ENCODE measurements around the gene TMCO6.
A peak's percentile ranks its signal among the peaks of the same experiment; 100 is the strongest.
"Not testable (repeated sequence)": the region's sequence is repeated elsewhere in the genome, so short reads cannot be mapped to it uniquely, and the experiment has no call there.

The TMCO6 gene

DNA sequence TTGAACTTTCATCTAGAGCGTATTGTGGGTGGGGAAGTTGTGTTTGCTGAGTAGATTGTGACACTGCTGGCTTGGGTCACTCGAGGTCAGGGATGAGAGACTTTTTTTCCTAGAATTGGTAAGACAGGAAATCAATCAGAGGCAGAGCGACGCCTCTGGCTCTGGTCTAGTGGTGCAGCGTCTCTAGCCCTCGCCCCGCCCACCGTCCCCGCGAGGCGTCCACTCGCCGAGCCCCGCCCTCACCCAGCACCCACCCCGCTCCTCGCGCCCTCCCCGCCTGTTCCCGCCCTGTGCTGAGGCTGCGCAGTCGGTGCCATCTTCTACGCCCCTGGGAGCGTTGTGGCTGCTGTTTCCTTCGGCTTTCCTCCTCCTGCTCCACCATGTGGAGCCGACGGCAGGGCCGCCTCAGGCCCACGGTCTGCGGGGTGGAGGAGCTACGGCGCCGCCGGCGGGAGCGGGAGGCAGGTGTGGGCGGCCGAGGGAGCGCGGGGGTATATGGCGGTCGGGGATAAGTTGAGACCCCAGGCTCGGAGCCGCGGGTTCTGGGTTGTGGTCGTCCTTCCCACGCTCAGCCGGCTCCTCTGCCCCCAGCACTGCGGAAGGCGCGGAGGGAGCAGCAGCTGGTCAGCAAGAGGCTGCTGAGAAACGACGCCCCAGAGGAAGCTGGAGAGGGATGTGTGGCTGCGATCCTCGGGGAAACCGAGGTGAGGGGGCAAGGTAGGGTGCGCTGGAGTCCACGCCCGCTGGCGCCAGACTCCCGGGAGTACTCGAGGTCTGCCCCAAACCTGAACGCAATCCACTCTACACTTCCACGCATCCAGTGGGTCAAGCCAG, at the start of gene TMCO6:
Gene TMCO6, plus strand, starts transcription at position 304 of the 834 bp plus-strand sequence. Its CDS starts 77 bp downstream, at position 381.
- peak; percentile 56 for TF ChIP-seq CTCF (IDR thresholded peaks at IDR 0.05; ENCODE audit: low read depth, low read length)
- peak; percentile 87 for DNase-seq (ENCODE audit: extremely low read depth, low read depth)

- TF ChIP-seq CTCF (IDR thresholded peaks at IDR 0.05; ENCODE audit: low read depth, low read length) = no peak
Observed at GRCh38 chr5:140590861-140591260, 48.4 kb upstream of the TMCO6 start.

GRCh38 chr5:140591747-140592372, 47.4 kb upstream of the TMCO6 start:
- no peak for DNase-seq (ENCODE audit: extremely low read depth, low read depth)

More at GRCh38 chr5:140590861-140591260, 48.4 kb upstream of the TMCO6 start:
- DNase-seq (ENCODE audit: extremely low read depth, low read depth) = no peak

GRCh38 chr5:140593070-140593469, 46.2 kb upstream of the TMCO6 start:
- DNase-seq (ENCODE audit: extremely low read depth, low read depth) = not testable (repeated sequence)

More at GRCh38 chr5:140591747-140592372, 47.4 kb upstream of the TMCO6 start:
- TF ChIP-seq CTCF (IDR thresholded peaks at IDR 0.05; ENCODE audit: low read depth, low read length) = no peak

GRCh38 chr5:140594169-140594568, 45.1 kb upstream of the TMCO6 start:
- no peak for TF ChIP-seq CTCF (IDR thresholded peaks at IDR 0.05; ENCODE audit: low read depth, low read length)
- no peak for DNase-seq (ENCODE audit: extremely low read depth, low read depth)

GRCh38 chr5:140595538-140596300, 43.5 kb upstream of the TMCO6 start:
- no peak for TF ChIP-seq CTCF (IDR thresholded peaks at IDR 0.05; ENCODE audit: low read depth, low read length)
- DNase-seq (ENCODE audit: extremely low read depth, low read depth) = no peak

DNA sequence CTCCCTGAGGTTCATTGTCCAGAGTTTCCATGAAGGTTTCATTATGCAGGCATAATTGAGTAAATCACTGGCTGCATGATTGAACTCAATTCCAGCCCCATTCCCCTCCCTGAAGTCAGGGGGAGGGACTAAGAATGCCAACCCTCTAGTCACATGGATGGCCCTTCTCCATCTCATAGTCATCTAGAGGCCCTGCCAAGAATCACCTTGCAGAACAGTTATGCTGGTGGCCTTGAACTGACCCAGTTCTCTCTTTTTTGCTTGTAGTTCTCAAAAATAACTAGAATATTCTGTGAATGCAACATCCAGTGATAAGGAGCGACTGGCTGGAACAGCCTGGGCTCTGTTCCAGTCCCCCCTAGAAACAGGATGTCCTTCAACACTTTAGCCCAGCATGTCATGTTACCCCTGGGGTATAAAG, 42.9 kb upstream of the TMCO6 start:
- no peak for TF ChIP-seq CTCF (IDR thresholded peaks at IDR 0.05; ENCODE audit: low read depth, low read length)
- DNase-seq (ENCODE audit: extremely low read depth, low read depth) = no peak

All from AG09319 (cell line).